Measurements from ENCODE around the gene HDLBP. TPM values are rescaled to one million over a fixed set of nuclear protein-coding genes. Genes with fewer than 3 reads are reported as not detected.

The HDLBP gene
- total RNA-seq, 1 donor from 2014 or later = 326 TPM

- TF ChIP-seq CTCF (conservative IDR thresholded peaks at IDR 0.05; ENCODE audit: low read depth, low read length) = no peak
- H3K4me3 ChIP-seq (ENCODE audit: low read depth, low read length) = no peak overlapping the region
- no peak for DNase-seq (ENCODE audit: low read depth)
Observed at GRCh38 chr2:241239552-241240202, 75.8 kb downstream of the HDLBP start.

GRCh38 chr2:241238693-241239198 is 76.7 kb downstream of the HDLBP start:
- no peak overlapping the region for H3K4me3 ChIP-seq (ENCODE audit: low read depth, low read length)
- no peak for DNase-seq (ENCODE audit: low read depth)
- no peak for TF ChIP-seq CTCF (conservative IDR thresholded peaks at IDR 0.05; ENCODE audit: low read depth, low read length)

- no peak for DNase-seq (ENCODE audit: low read depth)
- TF ChIP-seq CTCF (conservative IDR thresholded peaks at IDR 0.05; ENCODE audit: low read depth, low read length) = no peak
- no peak overlapping the region for H3K4me3 ChIP-seq (ENCODE audit: low read depth, low read length)
Observed at GRCh38 chr2:241237949-241238371, 77.5 kb downstream of the HDLBP start.

GRCh38 chr2:241237047-241237446 is 78.4 kb downstream of the HDLBP start:
- DNase-seq (ENCODE audit: low read depth) = no peak
- H3K4me3 ChIP-seq (ENCODE audit: low read depth, low read length) = no peak overlapping the region
- no peak for TF ChIP-seq CTCF (conservative IDR thresholded peaks at IDR 0.05; ENCODE audit: low read depth, low read length)

GRCh38 chr2:241235859-241236593 is 79.4 kb downstream of the HDLBP start:
- DNase-seq (ENCODE audit: low read depth) = no peak
- TF ChIP-seq CTCF (conservative IDR thresholded peaks at IDR 0.05; ENCODE audit: low read depth, low read length) = no peak
- H3K4me3 ChIP-seq (ENCODE audit: low read depth, low read length) = no peak overlapping the region

- no peak for DNase-seq (ENCODE audit: low read depth)
- TF ChIP-seq CTCF (conservative IDR thresholded peaks at IDR 0.05; ENCODE audit: low read depth, low read length) = no peak
- no peak overlapping the region for H3K4me3 ChIP-seq (ENCODE audit: low read depth, low read length)
Observed at GRCh38 chr2:241234962-241235740, 80.3 kb downstream of the HDLBP start.

Data from epithelial cell of proximal tubule (primary cell).